Measurements from ENCODE around the gene SOD3.
A peak's percentile ranks its signal among the peaks of the same experiment; 100 is the strongest.

Gene SOD3, protein sequence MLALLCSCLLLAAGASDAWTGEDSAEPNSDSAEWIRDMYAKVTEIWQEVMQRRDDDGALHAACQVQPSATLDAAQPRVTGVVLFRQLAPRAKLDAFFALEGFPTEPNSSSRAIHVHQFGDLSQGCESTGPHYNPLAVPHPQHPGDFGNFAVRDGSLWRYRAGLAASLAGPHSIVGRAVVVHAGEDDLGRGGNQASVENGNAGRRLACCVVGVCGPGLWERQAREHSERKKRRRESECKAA

DNA sequence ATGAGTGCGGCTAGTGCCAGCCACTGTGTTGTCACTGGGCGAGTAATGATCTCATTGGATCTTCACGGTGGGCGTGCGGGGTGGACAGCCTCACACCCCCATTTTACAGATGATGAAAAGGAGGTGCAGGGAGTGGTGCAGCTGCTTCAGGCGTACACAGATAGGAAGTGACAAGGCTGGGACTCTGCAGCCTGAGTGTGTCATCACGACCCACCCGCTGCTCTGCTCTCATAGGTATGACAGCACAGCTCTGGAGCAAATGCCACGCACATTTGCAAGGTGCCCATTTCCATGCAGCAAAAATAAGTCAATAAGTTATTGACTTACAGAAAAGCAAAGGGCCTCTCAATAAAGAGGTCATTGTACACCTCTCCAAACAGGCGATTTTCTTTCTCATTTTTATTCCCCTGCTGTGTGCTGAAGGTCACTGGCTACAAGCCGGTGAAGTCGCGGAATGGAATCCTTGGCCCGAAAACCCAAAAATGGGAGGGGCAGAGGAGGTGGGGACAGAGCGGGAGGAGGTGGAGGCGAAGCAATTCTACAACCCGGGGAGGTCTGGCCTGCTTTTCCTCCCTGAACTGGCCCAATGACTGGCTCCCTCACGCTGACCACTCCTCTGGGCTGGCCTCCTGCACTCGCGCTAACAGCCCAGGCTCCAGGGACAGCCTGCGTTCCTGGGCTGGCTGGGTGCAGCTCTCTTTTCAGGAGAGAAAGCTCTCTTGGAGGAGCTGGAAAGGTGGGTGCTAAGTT, at the start of gene SOD3:
Gene SOD3, plus strand, starts transcription at position 658 of the 750 bp plus-strand sequence. CDS start 3,949 bp downstream, outside the sequence.
- peak; percentile 59 for DNase-seq

- no peak for DNase-seq
Measured at GRCh38 chr4:24747234-24747975, 48.0 kb upstream of the SOD3 start.

DNA sequence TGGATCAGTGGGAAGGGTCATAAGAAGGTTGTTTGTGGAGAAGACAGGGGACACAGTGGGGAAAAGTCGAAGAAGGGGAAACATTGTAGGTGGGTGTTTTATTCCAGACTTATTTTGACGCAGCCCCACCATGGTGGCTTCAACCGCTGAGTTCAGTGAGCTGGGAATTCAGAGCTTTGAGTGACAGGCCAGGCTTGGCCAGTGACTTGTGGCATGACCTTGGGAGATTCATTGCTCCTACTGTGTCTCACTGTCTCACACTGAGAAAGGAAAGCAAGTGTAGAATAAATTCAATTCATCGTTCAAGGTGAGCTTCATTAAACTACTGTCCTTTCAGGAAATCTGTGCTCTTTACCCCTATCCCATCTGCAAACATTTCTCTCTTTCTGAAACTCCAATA, 47.4 kb upstream of the SOD3 start:
- no peak for DNase-seq

GRCh38 chr4:24748758-24749350, 46.5 kb upstream of the SOD3 start:
- peak; percentile 47 for DNase-seq

- DNase-seq: no peak
Measured at GRCh38 chr4:24750106-24750505, 45.3 kb upstream of the SOD3 start.

- DNase-seq: no peak
Measured at GRCh38 chr4:24751926-24752539, 43.3 kb upstream of the SOD3 start.

GRCh38 chr4:24753519-24753918, 41.9 kb upstream of the SOD3 start:
- peak; percentile 97 for DNase-seq

DNA sequence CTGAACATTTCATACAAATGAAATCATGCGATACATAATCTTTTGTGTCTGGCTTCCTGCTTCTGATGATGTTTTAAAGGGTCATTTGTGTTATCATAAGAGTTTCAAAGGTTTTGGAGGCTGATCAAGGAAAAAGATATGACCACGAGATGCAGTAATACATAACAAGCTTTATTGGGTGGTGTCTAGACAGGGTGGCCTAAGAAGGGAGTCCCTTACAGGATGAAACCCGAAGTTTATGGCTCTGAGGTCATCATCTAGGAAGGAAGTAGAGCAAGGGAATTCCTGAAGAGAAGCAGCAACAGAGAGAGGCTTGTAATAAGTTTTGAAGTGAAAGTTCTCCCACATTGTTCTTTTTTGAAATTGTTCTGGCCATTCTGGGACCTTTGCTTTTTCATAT, 40.8 kb upstream of the SOD3 start:
- peak; percentile 46 for DNase-seq

GRCh38 chr4:24763631-24764297, 31.6 kb upstream of the SOD3 start:
- DNase-seq: peak; percentile 14

DNA sequence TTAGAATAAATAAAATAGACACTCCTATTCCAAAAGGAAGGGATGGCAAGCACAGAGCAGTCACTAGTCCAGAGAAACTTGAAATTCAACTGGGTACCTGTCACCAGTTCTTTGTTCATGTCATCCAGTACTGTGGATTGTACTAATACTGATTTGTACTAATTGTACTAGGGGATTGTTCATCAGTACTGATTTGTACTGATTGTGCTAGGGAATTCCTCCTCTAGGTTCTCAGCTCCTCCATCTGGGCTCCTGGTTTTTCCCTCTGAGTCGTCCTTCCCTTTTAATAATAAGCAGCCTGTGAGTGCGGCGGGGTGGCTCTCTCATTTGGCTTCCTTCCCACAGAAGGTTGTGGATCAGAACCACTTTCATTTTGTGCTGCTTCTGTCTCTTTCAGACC, 31.0 kb upstream of the SOD3 start:
- no peak for DNase-seq

DNA sequence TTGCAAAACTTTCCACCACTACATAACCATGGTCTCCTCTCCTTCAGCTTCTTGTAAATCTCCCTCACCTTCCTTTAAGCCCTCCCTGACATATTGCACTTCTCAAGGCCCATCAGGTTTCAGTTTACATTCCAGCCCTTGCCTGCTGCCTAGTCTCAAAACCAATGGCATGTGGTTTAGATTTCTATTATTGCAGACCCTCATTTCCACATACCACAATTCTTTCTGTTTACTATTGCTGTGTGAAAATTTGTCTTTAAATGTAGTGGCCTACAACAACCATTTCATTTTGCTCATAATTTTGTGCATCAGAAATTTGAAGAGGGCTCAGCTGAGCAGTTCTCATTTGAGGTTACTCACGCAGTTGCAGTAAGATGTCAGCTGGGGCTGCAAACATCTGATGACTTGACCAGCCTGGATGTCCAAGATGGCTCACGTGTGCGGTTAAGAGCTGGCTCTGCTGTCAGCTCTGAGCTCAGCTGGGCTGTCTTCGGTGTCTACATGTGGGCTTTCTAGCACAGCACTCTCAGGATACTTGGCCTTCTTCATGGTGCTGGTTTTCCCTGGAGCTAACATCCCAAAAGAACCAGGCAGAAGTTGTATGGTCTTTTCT, 29.9 kb upstream of the SOD3 start:
- DNase-seq: no peak

- peak; percentile 78 for DNase-seq
Measured at GRCh38 chr4:24768006-24768405, 27.4 kb upstream of the SOD3 start.

- no peak for DNase-seq
Measured at GRCh38 chr4:24768604-24769003, 26.8 kb upstream of the SOD3 start.

DNA sequence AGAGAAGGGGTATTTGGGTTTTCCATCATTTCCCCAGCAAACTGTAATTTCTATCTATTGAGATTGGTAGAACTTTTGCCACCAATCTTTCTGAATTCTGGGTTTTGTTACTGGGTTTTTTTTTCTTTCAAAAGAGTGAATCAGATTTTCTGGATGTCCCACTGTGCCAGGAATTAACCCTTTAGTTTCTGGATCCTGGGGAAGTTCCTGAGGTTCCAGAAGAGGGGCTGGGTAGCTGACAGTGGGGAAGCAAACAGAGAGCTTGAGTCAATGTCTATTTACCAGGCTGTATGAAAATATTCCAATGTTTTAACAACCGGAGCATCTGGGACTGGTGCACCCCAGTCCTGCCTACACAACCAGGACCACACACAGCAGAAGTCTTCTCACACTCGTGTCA, 25.8 kb upstream of the SOD3 start:
- no peak for DNase-seq

GRCh38 chr4:24770032-24770584, 25.3 kb upstream of the SOD3 start:
- peak; percentile 44 for DNase-seq

- DNase-seq: no peak
Measured at GRCh38 chr4:24770667-24771066, 24.7 kb upstream of the SOD3 start.

DNA sequence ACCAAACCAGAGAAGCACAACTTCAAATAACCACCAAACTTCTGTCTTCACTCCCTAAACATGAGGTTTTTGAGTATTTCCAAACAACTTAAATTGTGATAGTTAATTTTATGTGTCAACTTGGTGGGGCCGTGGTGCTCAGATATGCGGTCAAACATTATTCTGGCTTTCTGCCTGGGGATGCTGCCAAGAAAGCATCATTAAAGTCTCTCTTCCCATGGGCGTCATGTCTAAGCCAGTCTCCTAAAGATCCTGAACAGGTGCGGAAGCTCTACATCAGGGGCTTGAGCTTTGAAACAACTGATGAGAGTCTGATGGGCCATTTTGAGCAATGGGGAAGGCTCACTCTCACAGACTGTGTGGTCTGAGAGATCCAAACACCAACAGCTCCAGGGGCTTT, 24.1 kb upstream of the SOD3 start:
- DNase-seq: no peak

DNA sequence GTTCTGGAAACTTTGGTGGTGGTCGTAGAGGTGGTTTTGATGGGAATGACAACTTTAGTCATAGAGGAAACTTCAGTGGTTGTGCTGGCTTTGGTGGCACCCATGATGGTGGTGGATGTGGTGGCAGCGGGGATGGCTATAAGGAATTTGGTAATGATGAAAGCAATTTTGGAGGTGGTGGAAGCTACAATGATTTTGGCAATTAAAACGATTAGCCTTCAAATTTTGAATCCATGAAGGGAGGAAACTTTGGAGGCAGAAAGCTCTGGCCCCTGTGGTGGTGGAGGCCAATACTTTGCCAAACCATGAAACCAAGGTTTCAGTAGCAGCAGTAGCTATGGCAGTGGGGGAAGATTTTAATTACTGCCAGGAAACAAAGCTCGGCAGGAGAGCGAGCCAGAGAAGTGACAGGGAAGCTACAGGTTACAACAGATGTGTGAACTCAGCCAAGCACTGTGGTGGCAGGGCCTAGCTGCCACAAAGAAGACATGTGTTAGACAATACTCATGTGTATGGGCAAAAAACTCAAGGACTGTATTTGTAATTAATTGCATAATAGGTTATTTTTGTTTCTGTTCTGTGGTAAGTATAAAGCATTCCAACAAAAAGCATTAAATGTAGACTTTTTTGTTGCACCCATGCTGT, 23.2 kb upstream of the SOD3 start:
- no peak for DNase-seq

DNA sequence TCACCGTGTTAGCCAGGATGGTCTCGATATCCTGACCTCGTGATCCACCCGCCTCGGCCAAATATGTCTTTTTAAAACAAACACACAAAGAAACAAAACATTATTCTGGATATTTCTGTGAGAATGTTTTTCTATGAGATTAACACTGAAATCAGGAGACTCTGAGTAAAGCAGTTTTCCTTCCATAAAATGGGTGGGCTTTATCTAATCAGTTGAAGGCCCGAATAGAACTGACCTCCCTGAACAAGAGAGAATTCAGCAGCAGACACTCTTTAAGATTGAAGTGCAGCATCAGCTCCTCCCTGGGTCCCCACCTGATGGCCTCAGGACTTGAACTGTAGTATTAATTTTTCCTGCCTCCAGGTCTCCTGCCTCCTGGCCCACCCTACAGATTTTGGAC, 22.4 kb upstream of the SOD3 start:
- DNase-seq: no peak

DNA sequence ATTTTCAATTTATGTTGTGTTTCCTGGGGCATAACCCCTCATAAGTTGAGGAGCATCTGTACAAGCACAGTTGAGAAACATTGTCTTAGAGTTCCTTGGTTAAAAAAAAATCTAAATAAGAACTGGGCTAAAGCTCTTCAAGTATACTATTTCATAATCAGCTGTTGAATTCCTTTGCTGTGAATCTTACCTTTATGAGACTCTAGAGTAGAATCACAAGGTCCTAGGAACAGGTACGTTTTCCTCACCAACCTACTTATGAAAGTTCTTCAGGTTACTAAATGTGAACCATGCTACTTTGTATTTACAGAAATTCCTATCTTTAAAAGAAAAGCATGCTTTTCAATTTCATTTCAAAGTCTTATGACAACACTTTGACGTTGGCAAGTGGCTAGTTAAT, 20.9 kb upstream of the SOD3 start:
- no peak for DNase-seq

DNA sequence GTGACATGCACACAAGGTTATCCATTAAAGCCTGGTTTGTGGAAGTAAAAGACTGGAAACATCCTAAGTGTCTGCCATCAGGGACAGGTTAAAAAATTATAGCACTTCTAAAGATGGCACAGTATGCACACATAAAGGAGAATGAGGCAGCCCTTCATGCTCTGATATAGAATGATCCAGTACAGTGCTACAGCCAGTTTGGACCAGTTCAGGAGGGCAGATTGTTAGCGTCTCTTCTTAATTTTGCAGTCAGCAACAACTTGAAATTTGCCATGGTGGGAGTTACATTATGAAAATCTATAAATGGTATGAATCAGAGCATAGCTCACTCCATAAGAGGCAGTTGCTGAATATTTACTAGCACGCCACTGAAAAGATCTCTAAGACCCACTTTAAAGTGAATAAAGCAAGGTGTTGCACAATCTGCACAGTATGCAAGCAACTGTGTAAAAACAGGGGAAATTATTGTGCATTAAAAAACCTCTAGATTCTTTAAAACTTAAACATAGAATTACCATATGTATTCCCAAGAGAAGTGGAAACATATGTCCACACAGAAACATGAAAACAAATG, 20.3 kb upstream of the SOD3 start:
- DNase-seq: no peak
